HG03045 (cell line): ENCODE data around the gene EDIL3.
"Not testable (repeated sequence)": the region's sequence is repeated elsewhere in the genome, so short reads cannot be mapped to it uniquely, and the experiment has no call there.

Experiments
- ATAC-seq: cut with Tn5 transposase; IDR thresholded peaks from one replicate; pipeline ENCODE4 v1.9.1; 2021; ENCODE audit warnings: mild to moderate bottlenecking, moderate library complexity; ENCODE audit not compliant: unreplicated experiment

EDIL3 gene

GRCh38 chr5:84197538-84197937, 187.1 kb downstream of the EDIL3 start:
- ATAC-seq: no peak

- ATAC-seq: no peak
Measured at GRCh38 chr5:84191281-84191680, 193.4 kb downstream of the EDIL3 start.

- no peak for ATAC-seq
Measured at GRCh38 chr5:84184857-84185256, 199.8 kb downstream of the EDIL3 start.

- ATAC-seq: no peak
Measured at GRCh38 chr5:84181093-84181492, 203.6 kb downstream of the EDIL3 start.

- ATAC-seq: no peak
Measured at GRCh38 chr5:84168841-84169240, 215.8 kb downstream of the EDIL3 start.

GRCh38 chr5:84163671-84164070, 221.0 kb downstream of the EDIL3 start:
- ATAC-seq: no peak

GRCh38 chr5:84162695-84163094, 222.0 kb downstream of the EDIL3 start:
- no peak for ATAC-seq

GRCh38 chr5:84160650-84161049, 224.0 kb downstream of the EDIL3 start:
- not testable (repeated sequence) for ATAC-seq

GRCh38 chr5:84149094-84149493, 235.6 kb downstream of the EDIL3 start:
- ATAC-seq: no peak

- no peak for ATAC-seq
Measured at GRCh38 chr5:84148651-84149050, 236.0 kb downstream of the EDIL3 start.

- no peak for ATAC-seq
Measured at GRCh38 chr5:84137541-84137940, 247.1 kb downstream of the EDIL3 start.

- no peak for ATAC-seq
Measured at GRCh38 chr5:84131372-84131771, 253.3 kb downstream of the EDIL3 start.

GRCh38 chr5:84130006-84130580, 254.6 kb downstream of the EDIL3 start:
- no peak for ATAC-seq

- no peak for ATAC-seq
Measured at GRCh38 chr5:84125216-84125615, 259.5 kb downstream of the EDIL3 start.

- ATAC-seq: no peak
Measured at GRCh38 chr5:84119252-84119651, 265.4 kb downstream of the EDIL3 start.

- no peak for ATAC-seq
Measured at GRCh38 chr5:84118551-84118950, 266.1 kb downstream of the EDIL3 start.

GRCh38 chr5:84115727-84116126, 269.0 kb downstream of the EDIL3 start:
- ATAC-seq: no peak

- no peak for ATAC-seq
Measured at GRCh38 chr5:84113246-84114105, 271.2 kb downstream of the EDIL3 start.

- ATAC-seq: no peak
Measured at GRCh38 chr5:84092738-84093137, 291.9 kb downstream of the EDIL3 start.

- no peak for ATAC-seq
Measured at GRCh38 chr5:84091127-84091799, 293.4 kb downstream of the EDIL3 start.

- ATAC-seq: no peak
Measured at GRCh38 chr5:84088996-84089395, 295.7 kb downstream of the EDIL3 start.

GRCh38 chr5:84086511-84086910, 298.2 kb downstream of the EDIL3 start:
- no peak for ATAC-seq
